Loucy (cell line): ENCODE data around the gene RCN1.

ENCODE experiments used
- EZH2phosphoT487 ChIP-seq: fragments of 200-600 bp; IDR thresholded peaks from 2 replicates; pipeline ENCODE4 v1.6.1; 2018; ENCODE audit warnings: antibody characterized with exemption, mild to moderate bottlenecking, moderate library complexity, borderline replicate concordance
- TF ChIP-seq, protein P1 (sequence below): fragments of 200-600 bp; sonication (generic); conservative IDR thresholded peaks from 2 replicates; pipeline ENCODE4 v1.5.1; 2014; ENCODE audit warnings: mild to moderate bottlenecking, antibody characterized with exemption, low read length

DNA sequence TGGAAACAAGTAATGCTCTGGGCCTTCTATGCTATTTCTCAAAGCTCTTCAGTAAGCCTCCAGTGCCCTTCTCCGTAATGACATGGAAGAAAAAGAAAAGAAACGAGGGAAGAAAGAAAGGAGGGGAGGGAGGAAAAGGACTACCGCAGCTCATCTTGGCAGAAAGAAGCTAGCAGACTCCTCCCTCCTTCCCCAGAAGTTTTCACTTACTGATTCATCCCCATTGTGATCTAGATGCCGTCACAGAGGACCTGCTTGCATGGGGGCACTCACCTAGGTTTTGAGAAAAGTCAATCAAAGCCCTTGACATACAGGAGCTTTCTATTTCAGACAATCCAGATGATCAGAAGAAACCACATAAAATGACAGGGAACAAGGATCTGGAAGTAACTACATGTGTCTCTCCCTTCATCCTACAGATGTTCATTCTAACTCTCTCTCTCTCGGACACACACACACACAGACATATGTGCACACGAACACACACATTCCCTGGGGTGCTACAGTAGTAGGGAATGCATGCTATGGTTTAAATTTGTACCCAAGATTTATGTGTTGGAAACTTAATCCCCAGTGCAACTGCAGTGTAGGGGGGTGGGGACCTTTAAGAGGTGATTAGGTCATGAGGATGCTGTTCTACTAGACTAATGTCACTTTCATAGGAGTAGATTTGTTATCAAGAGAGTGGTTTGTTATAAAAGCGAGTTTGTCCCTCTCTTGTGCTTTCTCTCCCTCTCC, 37.6 kb upstream of the RCN1 start:
- TF ChIP-seq EZH2phosphoT487, result no peak
- TF ChIP-seq, protein P1, sequence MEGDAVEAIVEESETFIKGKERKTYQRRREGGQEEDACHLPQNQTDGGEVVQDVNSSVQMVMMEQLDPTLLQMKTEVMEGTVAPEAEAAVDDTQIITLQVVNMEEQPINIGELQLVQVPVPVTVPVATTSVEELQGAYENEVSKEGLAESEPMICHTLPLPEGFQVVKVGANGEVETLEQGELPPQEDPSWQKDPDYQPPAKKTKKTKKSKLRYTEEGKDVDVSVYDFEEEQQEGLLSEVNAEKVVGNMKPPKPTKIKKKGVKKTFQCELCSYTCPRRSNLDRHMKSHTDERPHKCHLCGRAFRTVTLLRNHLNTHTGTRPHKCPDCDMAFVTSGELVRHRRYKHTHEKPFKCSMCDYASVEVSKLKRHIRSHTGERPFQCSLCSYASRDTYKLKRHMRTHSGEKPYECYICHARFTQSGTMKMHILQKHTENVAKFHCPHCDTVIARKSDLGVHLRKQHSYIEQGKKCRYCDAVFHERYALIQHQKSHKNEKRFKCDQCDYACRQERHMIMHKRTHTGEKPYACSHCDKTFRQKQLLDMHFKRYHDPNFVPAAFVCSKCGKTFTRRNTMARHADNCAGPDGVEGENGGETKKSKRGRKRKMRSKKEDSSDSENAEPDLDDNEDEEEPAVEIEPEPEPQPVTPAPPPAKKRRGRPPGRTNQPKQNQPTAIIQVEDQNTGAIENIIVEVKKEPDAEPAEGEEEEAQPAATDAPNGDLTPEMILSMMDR, result no peak
